Measurements from ENCODE around the gene TSPY9.
"Not testable (repeated sequence)": the region's sequence is repeated elsewhere in the genome, so short reads cannot be mapped to it uniquely, and the experiment has no call there.

Gene TSPY9

GRCh38 chrY:9486967-9487366 is at the start of gene TSPY9:
Gene TSPY9, plus strand, starts transcription at chrY:9487267. Its CDS starts 46 bp downstream, at chrY:9487313.
- not testable (repeated sequence) for DNase-seq

GRCh38 chrY:9466655-9467054 is 20.4 kb upstream of the TSPY9 start, which contains the start of gene TSPY1:
Gene TSPY1, plus strand, starts transcription at chrY:9466955. Its CDS starts 46 bp downstream, at chrY:9467001.
- not testable (repeated sequence) for DNase-seq

- not testable (repeated sequence) for DNase-seq
Measured at GRCh38 chrY:9504396-9504795, 17.3 kb downstream of the TSPY9 start.

GRCh38 chrY:9516287-9516686 is 29.2 kb downstream of the TSPY9 start:
- DNase-seq: not testable (repeated sequence)

- not testable (repeated sequence) for DNase-seq
Measured at GRCh38 chrY:9527580-9527979, 40.5 kb downstream of the TSPY9 start, which contains the start of gene TSPY10. Gene TSPY10, plus strand, starts transcription at chrY:9527880. Its CDS starts 46 bp downstream, at chrY:9527926.

All from NCI-H1092 (cell line).